Psoas muscle (tissue), 8 donors: ENCODE measurements around the gene DVL1. TPM values are rescaled to one million over a fixed set of nuclear protein-coding genes. Genes with fewer than 3 reads are reported as not detected.
A peak's percentile ranks its signal among the peaks of the same experiment; 100 is the strongest.

Source experiments
- ATAC-seq, 4 donors: fragments of 200-7000 bp; cut with Tn5 transposase; one replicate each; pipeline ENCODE4 v1.9.1; 2020; ENCODE audit warnings: moderate library complexity in 3 of 4, mild to moderate bottlenecking in 2 of 4
- DNase-seq, 2 donors: peaks; one replicate each; pipeline ENCODE4 v3.0.0-alpha.2; 2020
- H3K27ac ChIP-seq: fragments of 200-600 bp; one replicate; pipeline ENCODE4 v1.8.0; 2022
- H3K27me3 ChIP-seq, 3 donors: fragments of 200-600 bp in 1 of 3; one replicate each; pipeline versions ENCODE4 v1.6.1 to v1.8.0; 2013 to 2022; ENCODE audit warnings: low read length in 2 of 3, mild to moderate bottlenecking in 2 of 3, moderate library complexity in 1 of 3; ENCODE audit not compliant: insufficient read depth in 3 of 3
- H3K36me3 ChIP-seq, 2 donors: fragments of 200-600 bp in 1 of 2; one replicate each; pipeline versions ENCODE4 v1.6.1 to v1.8.0; 2013 to 2022; ENCODE audit warnings: low read depth in 1 of 2, mild to moderate bottlenecking in 1 of 2, moderate library complexity in 1 of 2; ENCODE audit not compliant: insufficient read depth in 1 of 2
- H3K4me1 ChIP-seq: fragments of 200-600 bp; one replicate; pipeline ENCODE4 v1.8.0; 2022
- H3K4me3 ChIP-seq: fragments of 200-600 bp; one replicate; pipeline ENCODE4 v1.8.0; 2022; ENCODE audit warnings: mild to moderate bottlenecking
- H3K9me3 ChIP-seq: fragments of 200-600 bp; one replicate; pipeline ENCODE4 v1.8.0; 2022
- CTCF ChIP-seq: fragments of 200-600 bp; IDR thresholded peaks from one replicate; pipeline ENCODE4 v1.8.0; 2022; ENCODE audit warnings: antibody characterized with exemption
- WGBS, 3 donors: extraction: QIAGEN DNeasy Blood & Tissue Kit; methylation state at CpG; one replicate each; pipeline versions ENCODE4 v1.1.6 to v1.1.7; 2013; 5-methylcytosine and 5-hydroxymethylcytosine counted together
- intact Hi-C, 2 donors: fragments of 100-400 bp; cut with DNase I; formaldehyde crosslinking; loops; one replicate each; pipeline versions ENCODE4 v1.11.0 to v1.14.2; 2022
- polyA plus RNA-seq, 3 donors: library from polyadenylated mRNA; stranded (reverse); fragments of 200-250 nt; gene quantifications; one replicate each; pipeline ENCODE4 v1.2.3, GENCODE V29; 2013
- total RNA-seq, 4 donors: library from RNA; stranded (reverse); fragmentation: NEBNext Ultra II Directional in 2 of 4; extraction: Animal tissue kit (Norgen Biotek cat#: 25700) in 2 of 4; gene quantifications; one replicate each; pipeline versions ENCODE4 v1.2.1 to v1.2.4, GENCODE V29; 2021 to 2023
- donor health status: healthy with polysubstance abuse.
- donor health status: DM: no; HTN: no; CAD: no; lungs with moderate emphysema.
- donor health status: Bipolar disorder and iron deficiency.
- donor health status: healthy.
- donor health status: DM: yes; HTN: yes; CAD: no.
- donor health status: DM: no; HTN: no; CAD: no.
- donor health status: DM: no; HTN: no; CAD: no.
- donor health status: DM: yes; HTN: yes; CAD: no.

Gene DVL1
- total and polyA plus RNA-seq, 7 donors, result 162 to 215 (median 208) TPM

- DNase-seq, result peak; percentile 58 to 84
These were observed 57.4 kb downstream of the DVL1 start for GRCh38 chr1:1291548-1292441.

GRCh38 chr1:1291023-1291528, 58.1 kb downstream of the DVL1 start:
- H3K4me3 ChIP-seq, result no peak overlapping the region
- no peak overlapping the region for H3K27ac ChIP-seq
- intact Hi-C loops, result loop anchor here (2.0 to 5.0 kb wide), 3 partner anchors 168 to 309 kb away; partner anchors contain the start of gene PERM1 (in 1 of the 2)
- ATAC-seq (peak in 2 of 4 donors; percentile 14 to 18), DNase-seq (peak; percentile 20 to 57)
- peaks cover 0 to 17% (median 3%) of the 10 kb centered on the region in 3 donors for H3K27me3 ChIP-seq
- 27 to 37% (median 27%) methylated on average over 24 to 28 of the region's 28 CpGs for WGBS, 3 donors
- no peak for TF ChIP-seq CTCF
- H3K36me3 ChIP-seq, result peaks cover 0 to 22% of the 10 kb centered on the region in 2 donors
- H3K9me3 ChIP-seq, result no peaks in the 10 kb centered on the region
- no peaks in the 10 kb centered on the region for H3K4me1 ChIP-seq

More at GRCh38 chr1:1291548-1292441, 57.4 kb downstream of the DVL1 start:
- no peaks in the 10 kb centered on the region for H3K4me1 ChIP-seq
- 36 to 46% (median 38%) methylated on average over 40 to 45 of the region's 45 CpGs for WGBS, 3 donors
- H3K36me3 ChIP-seq, result peaks cover 0 to 29% of the 10 kb centered on the region in 2 donors
- no peak overlapping the region for H3K4me3 ChIP-seq
- peaks cover 0 to 10% (median 0%) of the 10 kb centered on the region in 3 donors for H3K27me3 ChIP-seq
- TF ChIP-seq CTCF, result peak; percentile 61
- intact Hi-C loops, result loop anchor here (1.0 to 5.0 kb wide), 4 partner anchors 169 to 309 kb away; partner anchors contain the start of gene PERM1 (in 1 of the 2)
- ATAC-seq, result peak; percentile 61 to 87 (median 74)
- no peak overlapping the region for H3K27ac ChIP-seq
- H3K9me3 ChIP-seq, result no peaks in the 10 kb centered on the region

GRCh38 chr1:1290238-1290731, 58.9 kb downstream of the DVL1 start:
- no peak overlapping the region for H3K27ac ChIP-seq
- no peaks in the 10 kb centered on the region for H3K4me1 ChIP-seq
- no peaks in the 10 kb centered on the region for H3K9me3 ChIP-seq
- peaks cover 0 to 25% (median 4%) of the 10 kb centered on the region in 3 donors for H3K27me3 ChIP-seq
- peaks cover 0 to 14% of the 10 kb centered on the region in 2 donors for H3K36me3 ChIP-seq
- WGBS, 3 donors, result 49 to 67% (median 62%) methylated on average over 14 to 15 of the region's 15 CpGs
- intact Hi-C loops, result loop anchor here (2.0 to 5.0 kb wide), 3 partner anchors 167 to 308 kb away; partner anchors contain the start of gene PERM1 (in 1 of the 2)
- no peak overlapping the region for H3K4me3 ChIP-seq
- peak; percentile 47 to 75 (median 68) for ATAC-seq
- DNase-seq, result peak; percentile 66 to 84
- peak; percentile 58 for TF ChIP-seq CTCF

GRCh38 chr1:1287288-1288110, 61.7 kb downstream of the DVL1 start:
- TF ChIP-seq CTCF, result no peak
- H3K36me3 ChIP-seq, result no peaks in the 10 kb centered on the region
- no peak for ATAC-seq
- 81 to 85% (median 81%) methylated on average over 41 to 46 of the region's 46 CpGs for WGBS, 3 donors
- peaks cover 0 to 33% (median 4%) of the 10 kb centered on the region in 3 donors for H3K27me3 ChIP-seq
- no peaks in the 10 kb centered on the region for H3K4me1 ChIP-seq
- no peak overlapping the region for H3K27ac ChIP-seq
- intact Hi-C loops, result no loop called here
- H3K9me3 ChIP-seq, result no peaks in the 10 kb centered on the region
- no peak overlapping the region for H3K4me3 ChIP-seq
- DNase-seq, result peak; percentile 12 to 50
